Panc1 (cell line): ENCODE measurements around the gene BTBD8. TPM values are rescaled to one million over a fixed set of nuclear protein-coding genes. Genes with fewer than 3 reads are reported as not detected.

Experiments
- ATAC-seq: fragments of 200-7000 bp; cut with Tn5 transposase; 2 replicates; pipeline ENCODE4 v1.9.1; 2020; ENCODE audit warnings: mild to moderate bottlenecking, moderate library complexity
- BruUV-seq: library from RNA; stranded (reverse); fragments of 400-500 nt; replicated peaks from 2 replicates; lab custom pipeline; 2021; lab: Mats Ljungman, UMichigan
- CTCF ChIA-PET: fragments of 300-600 bp; sonication (Branson Sonifier 250); formaldehyde crosslinking; loops from one replicate; lab custom pipeline; 2022; ENCODE audit warnings: antibody characterized with exemption; lab: Charles Lee
- POLR2A ChIA-PET: fragments of 300-600 bp; sonication (Branson Sonifier 250); formaldehyde crosslinking; loops from one replicate; lab custom pipeline; 2022; ENCODE audit warnings: antibody characterized with exemption; lab: Charles Lee
- DNase-seq: peaks from one replicate; pipeline ENCODE4 v3.0.0-alpha.2; 2010; ENCODE audit warnings: low read depth, low spot score
- H3K27ac ChIP-seq: 2 replicates; pipeline ENCODE4 v1.5.1; 2011; ENCODE audit warnings: mild to moderate bottlenecking, low read length, inconsistent platforms
- H3K27me3 ChIP-seq: fragments of 200-500 bp; sonication (Bioruptor generic); 2 replicates; pipeline ENCODE4 v1.6.0; 2014; ENCODE audit warnings: low read length, inconsistent platforms; ENCODE audit not compliant: control insufficient read depth, insufficient read depth
- H3K36me3 ChIP-seq: fragments of 200-500 bp; sonication (Bioruptor generic); 2 replicates; pipeline ENCODE4 v1.5.1; 2014; ENCODE audit warnings: inconsistent platforms, mild to moderate bottlenecking, low read length, moderate library complexity; ENCODE audit not compliant: control insufficient read depth, insufficient read depth
- H3K4me1 ChIP-seq: 2 replicates; pipeline ENCODE4 v1.5.1; 2011; ENCODE audit warnings: inconsistent platforms, mild to moderate bottlenecking, low read length, moderate library complexity; ENCODE audit not compliant: control insufficient read depth, insufficient read depth
- H3K4me3 ChIP-seq, 2 experiments: 2 replicates each; pipeline ENCODE4 v1.5.1; 2011 to 2012; ENCODE audit warnings: low read depth in 2 of 2, low read length in 2 of 2, mild to moderate bottlenecking in 2 of 2, inconsistent platforms in 1 of 2, moderate library complexity in 1 of 2
- H3K9me3 ChIP-seq: fragments of 200-500 bp; sonication (Bioruptor generic); 2 replicates; pipeline ENCODE4 v1.5.1; 2014; ENCODE audit warnings: low read depth, mild to moderate bottlenecking, inconsistent platforms, low read length, moderate library complexity; ENCODE audit not compliant: control insufficient read depth, insufficient read depth
- CTCF ChIP-seq: fragments of 450-650 bp; IDR thresholded peaks from 2 replicates; pipeline ENCODE4 v1.5.1; 2017; ENCODE audit warnings: mild to moderate bottlenecking
- POLR2AphosphoS5 ChIP-seq: IDR thresholded peaks from 2 replicates; pipeline ENCODE4 v1.6.1; 2012; ENCODE audit warnings: mild to moderate bottlenecking, low read depth, low read length, moderate library complexity
- REST ChIP-seq, 2 experiments: IDR thresholded peaks; 2 replicates each; pipeline ENCODE4 v1.6.1; 2011 to 2012; ENCODE audit warnings: low read depth in 2 of 2, control low read depth in 1 of 2, low read length in 1 of 2, mild to moderate bottlenecking in 1 of 2, moderate library complexity in 1 of 2; ENCODE audit not compliant: insufficient read depth in 1 of 2
- SIN3A ChIP-seq: IDR thresholded peaks from 2 replicates; pipeline ENCODE4 v1.6.1; 2012; ENCODE audit warnings: low read depth, mild to moderate bottlenecking, low read length, moderate library complexity, borderline replicate concordance; ENCODE audit not compliant: insufficient read depth
- TCF7L2 ChIP-seq: IDR thresholded peaks from 2 replicates; pipeline ENCODE4 v1.6.1; 2011; ENCODE audit warnings: mild to moderate bottlenecking, low read depth, low read length, inconsistent platforms
- in situ Hi-C: cut with HindIII; loops from 2 replicates; pipeline ENCODE4 v1.10.0; 2016; ENCODE audit warnings: low sequenced_read_pairs, low pct_unique_long_range_greater_than_20kb
- intact Hi-C: fragments of 100-400 bp; cut with micrococcal nuclease; formaldehyde crosslinking; loops from one replicate; pipeline ENCODE4 v1.10.0; 2022; ENCODE audit not compliant: unreplicated experiment
- total RNA-seq: library from RNA; stranded (reverse); gene quantifications from one replicate; pipeline ENCODE4 v1.2.1, GENCODE V29; 2021; ENCODE audit not compliant: unreplicated experiment

Gene BTBD8
- total RNA-seq, 1 experiment from 2014 or later: 0.69 TPM

DNA sequence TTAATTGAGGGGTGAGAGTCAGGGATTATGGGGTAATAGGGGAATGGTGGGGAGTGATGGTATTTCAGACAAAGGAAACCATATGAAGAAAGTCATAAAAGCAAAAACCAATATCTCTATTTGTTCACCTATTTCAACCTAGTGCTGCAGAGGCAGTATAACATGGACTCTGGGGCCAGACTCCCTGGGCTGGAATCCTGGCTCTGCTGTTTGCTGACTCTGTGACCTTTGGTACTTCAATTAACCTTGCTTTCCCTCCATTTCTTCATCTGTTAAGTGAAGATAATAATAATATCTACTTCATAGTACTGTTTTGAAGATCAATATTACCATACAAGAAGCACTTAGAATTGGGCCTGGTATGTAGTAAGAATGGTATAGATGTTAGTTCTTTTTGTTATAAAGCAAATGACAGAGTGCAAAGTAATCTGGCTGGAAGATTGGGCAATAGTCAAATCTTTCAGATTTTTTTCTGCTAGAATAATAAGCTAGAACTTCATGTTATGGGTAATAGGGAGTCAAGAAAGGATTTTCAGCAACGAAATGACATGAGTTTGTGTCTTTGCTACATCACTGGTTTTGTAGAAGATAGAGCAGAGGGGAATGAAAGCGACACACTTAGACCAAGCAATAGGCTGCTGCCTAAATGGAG lies 41.3 kb upstream of the BTBD8 start:
- no peaks in the 10 kb centered on the region for H3K36me3 ChIP-seq
- intact Hi-C loops: no loop called here
- no peak for TF ChIP-seq CTCF
- no peak for TF ChIP-seq TCF7L2
- TF ChIP-seq POLR2AphosphoS5: no peak
- no peak for TF ChIP-seq SIN3A
- no peak for TF ChIP-seq REST (IDR thresholded peaks at IDR 0.05; ENCODE audit: insufficient read depth in 1 of 2, low read depth in 2 of 2, low read length in 1 of 2)
- ATAC-seq: no peak
- ChIA-PET POLR2A (no interaction called here), CTCF (no interaction called here)
- no peaks in the 10 kb centered on the region; the same call in 1 of the 2 replicates for H3K27me3 ChIP-seq
- no peak overlapping the region for H3K27ac ChIP-seq
- in situ Hi-C loops: no loop called here
- no peaks in the 10 kb centered on the region for H3K4me1 ChIP-seq
- no peak overlapping the region for H3K4me3 ChIP-seq
- DNase-seq: no peak
- H3K9me3 ChIP-seq: no peaks in the 10 kb centered on the region
- no TSS peak for BruUV-seq

DNA sequence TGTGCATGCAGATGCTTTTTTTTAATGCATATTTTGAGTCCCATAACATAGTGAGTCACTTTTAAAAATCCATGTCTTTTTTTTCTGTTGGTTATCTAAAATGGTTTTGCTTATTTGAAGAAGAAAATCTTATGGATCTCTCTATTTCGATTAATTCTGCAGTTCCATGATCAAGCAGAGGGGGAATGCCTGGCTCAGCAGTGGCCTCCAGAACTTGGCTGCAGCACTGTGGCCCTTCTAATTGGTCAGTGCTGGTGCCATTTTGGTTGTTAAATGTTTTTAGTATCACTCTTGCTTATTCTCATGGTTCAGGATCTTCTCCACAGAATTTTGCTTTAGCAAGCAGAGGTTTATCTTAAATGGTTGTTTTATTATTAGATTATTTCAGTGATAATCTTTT lies 39.2 kb upstream of the BTBD8 start:
- Histone ChIP-seq H3K4me1 (no peaks in the 10 kb centered on the region), H3K36me3 (no peaks in the 10 kb centered on the region), H3K27me3 (no peaks in the 10 kb centered on the region; the same call in 1 of the 2 replicates), H3K9me3 (no peaks in the 10 kb centered on the region), H3K27ac (no peak overlapping the region), H3K4me3 (no peak overlapping the region)
- CTCF ChIA-PET: no interaction called here
- no peak for ATAC-seq
- POLR2A ChIA-PET: no interaction called here
- in situ Hi-C loops: no loop called here
- DNase-seq: no peak
- intact Hi-C loops: no loop called here
- TF ChIP-seq POLR2AphosphoS5 (no peak), SIN3A (no peak), REST (IDR thresholded peaks at IDR 0.05; ENCODE audit: insufficient read depth in 1 of 2, low read depth in 2 of 2, low read length in 1 of 2) (no peak), CTCF (no peak), TCF7L2 (no peak)
- no TSS peak for BruUV-seq
